ENCODE measurements around the gene PFN3.

- TF ChIP-seq EZH2 (IDR thresholded peaks at IDR 0.05; ENCODE audit: insufficient read depth, low read length) (no peak), CTCF (IDR thresholded peaks at IDR 0.05; ENCODE audit: insufficient read depth, low read depth, low read length) (no peak)
Measured at GRCh38 chr5:177449140-177450061, 48.9 kb upstream of the PFN3 start.

Data from astrocyte (in vitro differentiated cells and primary cell).